Measurements from ENCODE around the gene GOLM1.

DNA sequence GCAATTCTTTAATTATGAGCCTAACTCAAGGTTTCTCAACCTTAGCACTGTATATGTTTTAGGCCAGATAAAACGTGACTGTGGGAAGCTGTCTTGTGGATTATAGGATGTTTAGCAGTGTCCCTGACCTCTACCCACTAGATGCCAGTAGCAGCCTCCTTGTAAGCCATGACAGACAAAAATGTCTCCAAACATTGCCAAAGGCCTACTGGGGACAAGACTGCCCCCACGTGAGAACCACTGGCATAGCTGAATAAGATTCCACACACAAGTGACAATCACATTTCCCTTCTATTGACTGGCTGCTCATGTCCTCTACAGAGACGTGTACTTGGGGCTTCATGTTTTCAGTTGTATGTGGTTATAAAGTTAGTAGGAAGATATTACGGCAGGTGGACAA is 55.4 kb downstream of the GOLM1 start:
- TF ChIP-seq FOS (IDR thresholded peaks at IDR 0.05; ENCODE audit: borderline replicate concordance, insufficient read depth, low read length): no peak
- no peak for TF ChIP-seq EZH2 (IDR thresholded peaks at IDR 0.05; ENCODE audit: borderline replicate concordance, low read depth, low read length, severe bottlenecking)
- TF ChIP-seq CTCF (IDR thresholded peaks at IDR 0.05; ENCODE audit: extremely low read depth in 1 of 2, insufficient read depth in 1 of 2, low read depth in 1 of 2, low read length in 2 of 2): no peak
